C4-2B (cell line): ENCODE results near the gene BRSK2.

Experiments used
- ZFX ChIP-seq: fragments of 450-650 bp; IDR thresholded peaks from 2 replicates; pipeline ENCODE4 v1.6.1; 2017
- TF ChIP-seq, protein P1 (sequence below): fragments of 450-650 bp; conservative IDR thresholded peaks from 2 replicates; pipeline ENCODE4 v1.5.1; 2017; ENCODE audit warnings: mild to moderate bottlenecking

DNA sequence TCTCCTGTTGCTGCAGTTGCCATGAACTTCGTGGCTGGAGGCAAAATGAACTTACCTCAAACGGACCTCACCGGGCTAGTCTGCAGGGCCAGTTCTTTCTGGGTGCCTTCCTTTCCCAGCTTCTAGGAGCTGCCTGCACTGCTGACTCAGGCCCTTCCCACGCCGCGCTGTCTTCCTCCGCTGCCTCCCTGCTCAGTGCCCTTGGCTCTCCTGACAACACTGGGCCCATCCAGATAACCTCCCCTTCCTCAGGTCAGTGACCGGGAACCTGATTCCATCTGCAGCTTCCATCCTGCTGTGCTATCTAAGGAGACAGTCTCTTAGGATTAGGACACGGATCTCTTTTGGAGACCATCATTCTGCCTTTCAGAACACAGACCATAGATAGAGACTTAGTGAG lies 77.5 kb downstream of the BRSK2 start:
- TF ChIP-seq, protein P1, sequence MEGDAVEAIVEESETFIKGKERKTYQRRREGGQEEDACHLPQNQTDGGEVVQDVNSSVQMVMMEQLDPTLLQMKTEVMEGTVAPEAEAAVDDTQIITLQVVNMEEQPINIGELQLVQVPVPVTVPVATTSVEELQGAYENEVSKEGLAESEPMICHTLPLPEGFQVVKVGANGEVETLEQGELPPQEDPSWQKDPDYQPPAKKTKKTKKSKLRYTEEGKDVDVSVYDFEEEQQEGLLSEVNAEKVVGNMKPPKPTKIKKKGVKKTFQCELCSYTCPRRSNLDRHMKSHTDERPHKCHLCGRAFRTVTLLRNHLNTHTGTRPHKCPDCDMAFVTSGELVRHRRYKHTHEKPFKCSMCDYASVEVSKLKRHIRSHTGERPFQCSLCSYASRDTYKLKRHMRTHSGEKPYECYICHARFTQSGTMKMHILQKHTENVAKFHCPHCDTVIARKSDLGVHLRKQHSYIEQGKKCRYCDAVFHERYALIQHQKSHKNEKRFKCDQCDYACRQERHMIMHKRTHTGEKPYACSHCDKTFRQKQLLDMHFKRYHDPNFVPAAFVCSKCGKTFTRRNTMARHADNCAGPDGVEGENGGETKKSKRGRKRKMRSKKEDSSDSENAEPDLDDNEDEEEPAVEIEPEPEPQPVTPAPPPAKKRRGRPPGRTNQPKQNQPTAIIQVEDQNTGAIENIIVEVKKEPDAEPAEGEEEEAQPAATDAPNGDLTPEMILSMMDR, result no peak
- TF ChIP-seq ZFX, result no peak
